ENCODE results near the gene ZNF862. TPM values are rescaled to one million over a fixed set of nuclear protein-coding genes. Genes with fewer than 3 reads are reported as not detected.

ZNF862 gene
- total RNA-seq, 1 donor: 8.5 TPM

Other genes starting within 250 kb of the ZNF862 start
- gene ZNF467, start 64.8 kb upstream of the ZNF862 start, total RNA-seq: 6.8 TPM
- gene ATP6V0E2, start 35.6 kb downstream of the ZNF862 start, total RNA-seq: 30.0 TPM